Measurements from ENCODE around the gene CACNA1G. TPM values are rescaled to one million over a fixed set of nuclear protein-coding genes. Genes with fewer than 3 reads are reported as not detected.

Gene CACNA1G
- total RNA-seq, 2 experiments from 2014 or later, result not detected

DNA sequence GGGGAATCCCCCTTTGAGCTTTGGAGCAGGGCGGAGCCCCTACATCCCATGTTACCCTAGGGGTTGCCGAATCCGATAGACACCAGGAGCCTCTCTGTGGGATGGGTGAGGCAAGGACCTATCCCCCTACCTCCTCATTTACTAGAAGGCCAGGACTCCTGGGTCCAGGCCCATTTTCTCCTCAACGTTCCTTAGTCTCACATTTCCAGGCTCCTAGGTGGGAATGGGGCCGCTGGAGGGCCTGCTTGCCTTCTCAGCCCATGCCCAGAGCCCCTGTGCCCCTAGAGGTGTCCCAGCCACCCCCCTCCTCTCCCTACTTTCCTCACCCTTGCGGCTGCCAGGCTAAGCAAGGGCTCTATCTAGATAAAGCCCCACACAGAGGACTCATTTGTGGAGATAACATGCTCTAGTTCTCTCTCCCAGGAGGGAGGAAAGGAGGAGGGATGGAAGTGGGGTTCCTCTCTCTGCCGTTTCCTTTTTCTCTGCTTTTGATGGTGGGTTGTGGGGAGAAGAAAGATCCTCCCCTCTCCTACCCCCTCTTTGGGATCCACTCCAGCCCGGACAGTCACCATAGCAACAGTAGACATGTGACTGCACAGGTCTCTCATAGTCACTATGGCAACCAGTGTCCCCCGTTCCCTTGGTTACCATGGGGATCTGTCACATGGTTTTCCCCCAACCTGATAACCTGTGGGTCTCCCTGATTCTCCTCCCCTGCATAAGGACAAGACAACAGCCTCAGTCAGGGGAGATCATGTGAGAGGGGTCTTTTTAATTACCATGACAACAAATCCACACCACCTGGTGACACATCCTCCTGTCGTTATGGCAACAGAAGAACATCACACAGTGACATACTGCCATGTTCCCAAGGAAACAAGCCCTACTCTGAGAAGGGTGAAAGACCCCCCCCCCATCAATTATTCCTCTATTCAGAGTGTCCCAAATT, 5.2 kb downstream of the CACNA1G start:
- peaks cover 53% of the 10 kb centered on the region for H3K27me3 Mint-ChIP-seq
- H3K4me3 Mint-ChIP-seq, result no peak overlapping the region
- H3K4me1 Mint-ChIP-seq, result peaks cover 4% of the 10 kb centered on the region
- ChIA-PET POLR2A (no interaction called here), CTCF (no interaction called here)
- H3K36me3 Mint-ChIP-seq (ENCODE audit: low read depth), result no peaks in the 10 kb centered on the region
- no peaks in the 10 kb centered on the region for H3K9me3 Mint-ChIP-seq
- H3K27ac Mint-ChIP-seq, result no peak overlapping the region
- peak; percentile 22 for DNase-seq

DNA sequence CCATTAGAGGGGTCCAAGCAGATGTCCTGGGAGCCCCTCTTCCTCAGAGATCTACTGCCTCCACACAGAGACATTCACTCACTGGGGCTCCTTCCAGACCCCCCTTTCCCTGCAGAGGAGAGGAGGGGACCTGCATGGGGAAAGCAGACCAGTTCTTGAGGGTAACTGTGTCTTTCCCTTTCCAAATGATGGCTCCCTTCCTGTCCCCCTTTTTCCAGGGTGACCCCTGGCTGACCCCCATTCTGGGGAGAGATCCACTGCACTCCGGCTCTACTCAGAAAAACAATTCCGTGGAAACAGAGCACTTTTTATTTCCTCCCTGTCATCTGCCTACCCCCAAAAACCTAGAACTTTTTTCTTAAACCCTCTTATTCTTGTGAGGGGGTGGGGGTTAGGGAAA, 6.4 kb downstream of the CACNA1G start:
- no peak overlapping the region for H3K4me3 Mint-ChIP-seq
- ChIA-PET POLR2A (no interaction called here), CTCF (no interaction called here)
- H3K27ac Mint-ChIP-seq, result no peak overlapping the region
- H3K36me3 Mint-ChIP-seq (ENCODE audit: low read depth), result no peaks in the 10 kb centered on the region
- peaks cover 53% of the 10 kb centered on the region for H3K27me3 Mint-ChIP-seq
- H3K4me1 Mint-ChIP-seq, result peaks cover 4% of the 10 kb centered on the region
- no peaks in the 10 kb centered on the region for H3K9me3 Mint-ChIP-seq
- DNase-seq, result no peak

DNA sequence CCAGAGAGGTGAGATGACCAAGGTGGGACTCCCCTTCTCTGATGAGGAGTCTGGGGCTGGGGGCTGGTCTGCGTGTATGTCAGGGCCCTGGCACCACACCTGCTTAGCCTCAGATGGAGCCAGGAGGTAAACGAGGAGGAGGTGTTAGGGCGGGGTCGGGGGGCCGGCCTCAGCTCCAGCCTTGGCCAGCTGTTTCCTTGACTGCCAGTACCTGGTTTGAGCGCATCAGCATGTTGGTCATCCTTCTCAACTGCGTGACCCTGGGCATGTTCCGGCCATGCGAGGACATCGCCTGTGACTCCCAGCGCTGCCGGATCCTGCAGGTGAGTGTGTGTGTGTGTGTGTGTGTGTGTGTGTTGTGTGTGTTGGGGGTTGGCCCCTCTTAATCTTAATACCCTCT, 8.1 kb downstream of the CACNA1G start:
- Mint-ChIP-seq H3K4me1 (no peaks in the 10 kb centered on the region), H3K9me3 (no peaks in the 10 kb centered on the region), H3K27me3 (peaks cover 37% of the 10 kb centered on the region), H3K27ac (no peak overlapping the region), H3K36me3 (ENCODE audit: low read depth) (no peaks in the 10 kb centered on the region), H3K4me3 (no peak overlapping the region)
- ChIA-PET CTCF (interaction anchor here (1.2 kb wide), 1 partner anchor 18 kb away, joined by 4 read pairs; no protein-coding TSS in a partner anchor), POLR2A (no interaction called here)
- no peak for DNase-seq

DNA sequence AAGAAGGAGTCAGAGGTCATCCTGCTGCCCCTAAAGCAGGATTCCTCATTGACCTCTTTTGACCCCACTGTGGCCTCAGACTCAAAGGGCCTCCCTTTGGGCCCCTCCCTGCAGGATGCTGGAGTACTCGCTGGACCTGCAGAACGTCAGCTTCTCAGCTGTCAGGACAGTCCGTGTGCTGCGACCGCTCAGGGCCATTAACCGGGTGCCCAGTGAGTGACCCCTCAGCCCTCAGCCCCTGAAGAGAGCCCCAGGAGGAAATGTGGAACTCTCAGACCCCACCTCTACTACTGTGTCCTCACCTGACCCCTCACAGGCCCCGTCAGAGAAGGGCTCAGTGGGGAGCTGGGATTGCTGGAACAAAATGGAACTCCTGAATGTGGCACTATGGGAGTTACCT, 9.1 kb downstream of the CACNA1G start:
- Mint-ChIP-seq H3K27me3 (peaks cover 27% of the 10 kb centered on the region), H3K4me3 (no peak overlapping the region), H3K9me3 (no peaks in the 10 kb centered on the region), H3K36me3 (ENCODE audit: low read depth) (no peaks in the 10 kb centered on the region), H3K4me1 (no peaks in the 10 kb centered on the region), H3K27ac (no peak overlapping the region)
- POLR2A ChIA-PET, result no interaction called here
- DNase-seq, result no peak
- CTCF ChIA-PET, result no interaction called here

DNA sequence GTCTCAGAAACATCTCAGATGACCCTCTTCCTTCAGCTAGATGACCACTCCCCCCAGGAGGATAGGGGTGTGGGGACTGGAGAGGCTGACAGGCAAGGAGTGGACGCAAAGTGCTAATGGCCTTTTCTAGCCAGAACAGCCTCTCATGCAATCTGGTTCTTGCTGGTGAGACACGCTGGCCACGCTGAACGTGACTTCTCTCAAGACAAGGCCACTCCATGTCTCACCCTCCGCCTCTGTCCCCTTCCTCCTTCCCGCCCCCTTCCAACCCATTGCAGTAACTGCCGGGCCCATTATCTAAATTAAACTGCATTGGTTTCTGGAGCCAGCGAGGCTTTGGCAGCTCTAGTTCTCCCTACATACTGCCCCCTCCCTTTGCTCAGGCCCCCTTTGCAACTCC, 9.5 kb downstream of the CACNA1G start:
- H3K36me3 Mint-ChIP-seq (ENCODE audit: low read depth), result no peaks in the 10 kb centered on the region
- peaks cover 23% of the 10 kb centered on the region for H3K27me3 Mint-ChIP-seq
- no peaks in the 10 kb centered on the region for H3K4me1 Mint-ChIP-seq
- H3K27ac Mint-ChIP-seq, result no peak overlapping the region
- H3K9me3 Mint-ChIP-seq, result no peaks in the 10 kb centered on the region
- DNase-seq, result no peak
- H3K4me3 Mint-ChIP-seq, result no peak overlapping the region
- POLR2A ChIA-PET, result no interaction called here
- CTCF ChIA-PET, result interaction anchor here (0.6 kb wide), 1 partner anchor 92 kb away, joined by 3 read pairs; no protein-coding TSS in a partner anchor

DNA sequence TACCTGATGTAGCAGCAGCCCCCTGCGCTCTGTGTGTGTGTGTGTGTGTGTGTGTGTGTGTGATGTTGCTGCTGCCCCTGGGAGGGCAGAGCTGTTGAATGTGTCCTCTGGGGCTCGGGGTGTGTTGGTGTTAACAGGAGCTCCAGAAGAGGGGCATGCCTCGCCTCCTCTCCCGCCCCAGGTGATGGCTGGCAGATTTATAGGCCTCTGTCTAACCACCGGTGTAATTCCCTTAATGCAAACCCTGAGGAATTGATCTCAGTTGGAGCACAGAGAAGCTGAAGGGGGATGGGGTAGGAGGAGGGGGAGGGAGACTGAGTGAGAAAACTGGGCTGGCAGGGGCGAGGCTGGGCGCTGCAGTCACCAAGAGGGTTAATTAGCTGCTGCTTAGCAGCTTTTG, 10.0 kb downstream of the CACNA1G start:
- Mint-ChIP-seq H3K4me3 (no peak overlapping the region), H3K27me3 (peaks cover 18% of the 10 kb centered on the region), H3K9me3 (no peaks in the 10 kb centered on the region), H3K4me1 (no peaks in the 10 kb centered on the region), H3K36me3 (ENCODE audit: low read depth) (no peaks in the 10 kb centered on the region), H3K27ac (no peak overlapping the region)
- POLR2A ChIA-PET, result no interaction called here
- CTCF ChIA-PET, result interaction anchor here (0.6 to 0.8 kb wide), 2 partner anchors 11 to 92 kb away, joined by 3 read pairs; no protein-coding TSS in a partner anchor
- no peak for DNase-seq

DNA sequence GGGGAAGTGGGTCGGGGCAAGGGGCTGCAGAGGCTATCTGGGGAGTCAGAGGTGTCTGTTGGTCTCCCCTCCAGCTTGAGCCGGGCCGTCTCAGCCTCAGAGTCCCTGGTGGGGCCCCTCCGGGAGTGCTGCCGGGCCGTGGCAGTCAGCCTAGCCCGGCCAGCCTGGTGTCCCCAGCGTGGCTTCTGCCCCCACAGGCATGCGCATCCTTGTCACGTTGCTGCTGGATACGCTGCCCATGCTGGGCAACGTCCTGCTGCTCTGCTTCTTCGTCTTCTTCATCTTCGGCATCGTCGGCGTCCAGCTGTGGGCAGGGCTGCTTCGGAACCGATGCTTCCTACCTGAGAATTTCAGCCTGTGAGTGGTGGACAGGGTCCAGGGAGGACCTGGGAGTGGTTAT, 11.2 kb downstream of the CACNA1G start:
- CTCF ChIA-PET, result interaction anchor here (0.7 kb wide), 1 partner anchor 97 kb away, joined by 3 read pairs; no protein-coding TSS in a partner anchor
- DNase-seq, result no peak
- H3K4me1 Mint-ChIP-seq, result no peaks in the 10 kb centered on the region
- peaks cover 7% of the 10 kb centered on the region for H3K27me3 Mint-ChIP-seq
- POLR2A ChIA-PET, result no interaction called here
- no peak overlapping the region for H3K27ac Mint-ChIP-seq
- H3K4me3 Mint-ChIP-seq, result no peak overlapping the region
- H3K9me3 Mint-ChIP-seq, result no peaks in the 10 kb centered on the region
- H3K36me3 Mint-ChIP-seq (ENCODE audit: low read depth), result no peaks in the 10 kb centered on the region

DNA sequence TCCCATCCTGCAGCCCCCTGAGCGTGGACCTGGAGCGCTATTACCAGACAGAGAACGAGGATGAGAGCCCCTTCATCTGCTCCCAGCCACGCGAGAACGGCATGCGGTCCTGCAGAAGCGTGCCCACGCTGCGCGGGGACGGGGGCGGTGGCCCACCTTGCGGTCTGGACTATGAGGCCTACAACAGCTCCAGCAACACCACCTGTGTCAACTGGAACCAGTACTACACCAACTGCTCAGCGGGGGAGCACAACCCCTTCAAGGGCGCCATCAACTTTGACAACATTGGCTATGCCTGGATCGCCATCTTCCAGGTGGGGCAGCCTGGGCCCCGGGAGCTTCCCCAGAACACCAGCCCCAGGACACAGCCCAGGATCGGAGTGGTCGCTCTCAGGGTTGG, 12.0 kb downstream of the CACNA1G start:
- H3K4me3 Mint-ChIP-seq, result no peak overlapping the region
- peaks cover 7% of the 10 kb centered on the region for H3K27me3 Mint-ChIP-seq
- H3K27ac Mint-ChIP-seq, result no peak overlapping the region
- no peaks in the 10 kb centered on the region for H3K9me3 Mint-ChIP-seq
- no peaks in the 10 kb centered on the region for H3K4me1 Mint-ChIP-seq
- POLR2A ChIA-PET, result no interaction called here
- no peaks in the 10 kb centered on the region for H3K36me3 Mint-ChIP-seq (ENCODE audit: low read depth)
- CTCF ChIA-PET, result interaction anchor here (1.7 kb wide), 1 partner anchor 9 kb away, joined by 6 read pairs; no protein-coding TSS in a partner anchor
- no peak for DNase-seq

DNA sequence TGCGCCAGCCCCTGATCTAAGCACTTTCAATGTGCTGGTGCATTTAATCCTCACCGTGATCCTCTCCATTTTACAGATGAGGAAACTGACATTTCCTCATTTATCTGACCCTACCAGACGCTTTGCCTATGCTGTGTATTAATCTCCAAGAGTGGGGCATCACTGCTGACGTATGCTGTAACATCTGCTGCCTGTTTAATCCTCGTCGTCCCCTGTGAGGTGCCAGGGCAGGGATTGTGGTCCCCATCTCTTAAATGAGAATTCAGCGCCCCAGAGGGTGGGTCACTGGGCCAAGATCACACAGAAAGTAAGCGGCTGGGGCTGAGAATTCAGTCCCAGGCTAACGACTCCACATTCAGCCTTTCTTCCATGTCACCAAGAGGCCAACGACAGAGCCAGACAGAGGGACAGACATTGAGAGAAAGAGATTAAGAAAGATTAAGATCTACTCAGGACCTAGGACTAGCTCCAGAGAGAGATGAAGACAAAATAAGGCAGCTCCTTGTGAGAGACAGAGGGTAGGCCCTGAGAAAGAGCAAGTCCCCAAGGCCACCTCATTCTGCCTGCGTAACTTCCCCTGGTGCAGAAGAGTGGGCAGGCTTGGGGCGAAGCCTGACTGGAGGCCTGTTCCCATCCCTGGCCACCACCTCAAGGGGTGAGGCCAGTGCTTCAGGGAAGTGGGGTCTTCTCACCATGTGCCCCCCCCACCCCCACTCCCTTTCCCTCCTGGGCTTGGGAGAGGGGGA, 13.5 kb downstream of the CACNA1G start:
- H3K9me3 Mint-ChIP-seq, result no peaks in the 10 kb centered on the region
- no peaks in the 10 kb centered on the region for H3K36me3 Mint-ChIP-seq (ENCODE audit: low read depth)
- no peak overlapping the region for H3K4me3 Mint-ChIP-seq
- CTCF ChIA-PET, result interaction anchor here (1.0 to 1.7 kb wide), 3 partner anchors 11 to 279 kb away, joined by 3 to 6 read pairs (median 5); partner anchors contain the start of gene CACNA1G
- POLR2A ChIA-PET, result interaction anchor here (0.6 kb wide), 1 partner anchor 147 kb away, joined by 3 read pairs; no protein-coding TSS in a partner anchor
- H3K27me3 Mint-ChIP-seq, result no peaks in the 10 kb centered on the region
- DNase-seq, result no peak
- no peak overlapping the region for H3K27ac Mint-ChIP-seq
- H3K4me1 Mint-ChIP-seq, result no peaks in the 10 kb centered on the region

DNA sequence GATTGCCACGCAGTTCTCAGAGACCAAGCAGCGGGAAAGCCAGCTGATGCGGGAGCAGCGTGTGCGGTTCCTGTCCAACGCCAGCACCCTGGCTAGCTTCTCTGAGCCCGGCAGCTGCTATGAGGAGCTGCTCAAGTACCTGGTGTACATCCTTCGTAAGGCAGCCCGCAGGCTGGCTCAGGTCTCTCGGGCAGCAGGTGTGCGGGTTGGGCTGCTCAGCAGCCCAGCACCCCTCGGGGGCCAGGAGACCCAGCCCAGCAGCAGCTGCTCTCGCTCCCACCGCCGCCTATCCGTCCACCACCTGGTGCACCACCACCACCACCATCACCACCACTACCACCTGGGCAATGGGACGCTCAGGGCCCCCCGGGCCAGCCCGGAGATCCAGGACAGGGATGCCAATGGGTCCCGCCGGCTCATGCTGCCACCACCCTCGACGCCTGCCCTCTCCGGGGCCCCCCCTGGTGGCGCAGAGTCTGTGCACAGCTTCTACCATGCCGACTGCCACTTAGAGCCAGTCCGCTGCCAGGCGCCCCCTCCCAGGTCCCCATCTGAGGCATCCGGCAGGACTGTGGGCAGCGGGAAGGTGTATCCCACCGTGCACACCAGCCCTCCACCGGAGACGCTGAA, 15.2 kb downstream of the CACNA1G start:
- ChIA-PET CTCF (interaction anchor here (1.3 to 2.2 kb wide), 2 partner anchors 9 to 13 kb away, joined by 4 to 7 read pairs; no protein-coding TSS in a partner anchor), POLR2A (no interaction called here)
- no peak for DNase-seq
- H3K9me3 Mint-ChIP-seq, result no peaks in the 10 kb centered on the region
- H3K27ac Mint-ChIP-seq, result no peak overlapping the region
- H3K4me3 Mint-ChIP-seq, result no peak overlapping the region
- H3K27me3 Mint-ChIP-seq, result no peaks in the 10 kb centered on the region
- no peaks in the 10 kb centered on the region for H3K36me3 Mint-ChIP-seq (ENCODE audit: low read depth)
- H3K4me1 Mint-ChIP-seq, result no peaks in the 10 kb centered on the region

DNA sequence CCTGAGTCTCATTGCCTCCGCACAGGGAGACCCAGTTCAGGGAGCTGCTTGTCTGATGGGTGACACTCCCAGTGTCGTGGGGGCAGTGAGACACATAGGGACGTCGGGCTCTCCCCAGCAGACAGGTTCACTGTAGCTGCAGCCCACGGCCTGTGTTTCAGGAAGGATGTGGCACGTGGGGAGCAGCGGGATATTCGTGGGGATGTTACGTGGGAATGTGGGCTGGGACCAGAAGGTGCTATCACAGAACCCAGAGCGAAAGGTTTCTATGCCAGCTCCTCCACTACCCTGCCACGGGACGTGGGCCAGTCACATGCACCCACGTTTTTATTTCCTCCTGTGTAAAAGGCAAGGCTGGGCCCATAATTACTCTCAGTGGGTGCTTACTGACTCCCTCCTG, 16.3 kb downstream of the CACNA1G start:
- Mint-ChIP-seq H3K4me3 (no peak overlapping the region), H3K4me1 (no peaks in the 10 kb centered on the region), H3K9me3 (no peaks in the 10 kb centered on the region), H3K36me3 (ENCODE audit: low read depth) (no peaks in the 10 kb centered on the region), H3K27ac (no peak overlapping the region), H3K27me3 (no peaks in the 10 kb centered on the region)
- no peak for DNase-seq
- ChIA-PET POLR2A (no interaction called here), CTCF (interaction anchor here (0.6 to 2.2 kb wide), 3 partner anchors 8 to 46 kb away, joined by 4 to 7 read pairs (median 4); no protein-coding TSS in a partner anchor)

DNA sequence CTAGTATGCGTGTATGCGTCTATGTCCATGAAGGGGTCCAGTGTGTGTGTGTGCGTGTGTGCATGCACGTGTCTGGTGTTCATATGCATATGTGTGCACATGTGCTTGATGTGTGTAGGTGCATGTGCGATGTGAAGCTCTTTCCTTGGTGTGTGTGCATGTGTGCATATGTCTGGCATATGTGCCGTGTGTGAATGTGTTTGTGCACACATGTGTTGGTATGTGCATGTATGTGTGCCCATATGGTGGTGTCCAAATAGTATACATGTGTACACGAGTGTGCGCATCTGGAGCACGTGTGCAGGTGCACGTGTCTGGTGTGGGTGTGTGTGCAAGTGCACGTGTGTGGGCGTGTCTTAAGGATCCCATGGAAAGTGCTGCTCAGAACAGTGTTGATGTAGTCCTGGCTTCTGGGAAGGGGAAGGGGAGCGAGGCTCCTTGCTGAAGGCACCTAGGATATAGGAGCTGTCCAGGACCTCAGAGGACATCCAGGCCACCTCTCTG, 17.0 kb downstream of the CACNA1G start:
- no peaks in the 10 kb centered on the region for H3K36me3 Mint-ChIP-seq (ENCODE audit: low read depth)
- CTCF ChIA-PET, result interaction anchor here (0.6 to 1.5 kb wide), 3 partner anchors 53 to 530 kb away, joined by 3 to 4 read pairs (median 3); no protein-coding TSS in a partner anchor
- H3K27me3 Mint-ChIP-seq, result no peaks in the 10 kb centered on the region
- POLR2A ChIA-PET, result no interaction called here
- no peak overlapping the region for H3K4me3 Mint-ChIP-seq
- DNase-seq, result no peak
- H3K9me3 Mint-ChIP-seq, result no peaks in the 10 kb centered on the region
- H3K4me1 Mint-ChIP-seq, result no peaks in the 10 kb centered on the region
- no peak overlapping the region for H3K27ac Mint-ChIP-seq
